NCI-H128 (cell line): ENCODE data around the gene ZMYND11.
"Not testable (repeated sequence)": the region's sequence is repeated elsewhere in the genome, so short reads cannot be mapped to it uniquely, and the experiment has no call there.

ENCODE experiments used
- DNase-seq: peaks from one replicate; lab custom pipeline; 2025; ENCODE audit not compliant: unreplicated experiment; lab: John Stamatoyannopoulos, UW

Gene ZMYND11

GRCh38 chr10:241966-242643, 106.8 kb downstream of the ZMYND11 start:
- DNase-seq: no peak

DNA sequence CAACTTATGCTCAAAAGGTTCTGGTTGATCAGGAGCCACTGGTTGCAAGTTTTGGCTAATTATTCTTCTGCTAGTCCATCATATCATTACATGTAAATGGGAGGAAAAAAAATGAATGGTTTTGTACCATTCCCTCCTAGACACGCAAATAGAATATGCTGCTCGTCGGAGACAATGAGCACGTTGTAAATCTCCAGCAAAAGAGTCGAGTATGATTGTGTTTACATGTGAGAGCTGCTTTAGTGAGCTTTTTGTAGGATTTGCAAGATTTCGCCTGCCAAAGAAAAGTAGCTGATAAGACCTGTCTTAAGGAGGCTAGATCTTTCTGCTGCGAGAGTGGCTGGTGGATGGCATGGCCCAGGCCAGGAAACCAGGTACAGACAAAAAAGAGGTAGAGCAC, 109.0 kb downstream of the ZMYND11 start:
- no peak for DNase-seq

- no peak for DNase-seq
Measured at GRCh38 chr10:246431-246830, 111.2 kb downstream of the ZMYND11 start.

GRCh38 chr10:247480-247879, 112.2 kb downstream of the ZMYND11 start:
- DNase-seq: no peak

DNA sequence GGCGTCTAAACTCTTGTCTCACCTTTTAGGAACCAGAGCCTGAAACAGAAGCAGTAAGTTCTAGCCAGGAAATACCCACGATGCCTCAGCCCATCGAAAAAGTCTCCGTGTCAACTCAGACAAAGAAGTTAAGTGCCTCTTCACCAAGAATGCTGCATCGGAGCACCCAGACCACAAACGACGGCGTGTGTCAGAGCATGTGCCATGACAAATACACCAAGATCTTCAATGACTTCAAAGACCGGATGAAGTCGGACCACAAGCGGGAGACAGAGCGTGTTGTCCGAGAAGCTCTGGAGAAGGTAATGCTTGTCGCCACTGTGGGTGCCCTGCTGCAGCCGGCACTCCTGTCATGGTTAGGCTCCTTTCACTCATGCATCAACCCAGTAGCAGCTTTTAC, 113.1 kb downstream of the ZMYND11 start:
- no peak for DNase-seq

GRCh38 chr10:251982-252582, 116.8 kb downstream of the ZMYND11 start:
- no peak for DNase-seq

GRCh38 chr10:260819-261429, 125.7 kb downstream of the ZMYND11 start:
- DNase-seq: no peak

DNA sequence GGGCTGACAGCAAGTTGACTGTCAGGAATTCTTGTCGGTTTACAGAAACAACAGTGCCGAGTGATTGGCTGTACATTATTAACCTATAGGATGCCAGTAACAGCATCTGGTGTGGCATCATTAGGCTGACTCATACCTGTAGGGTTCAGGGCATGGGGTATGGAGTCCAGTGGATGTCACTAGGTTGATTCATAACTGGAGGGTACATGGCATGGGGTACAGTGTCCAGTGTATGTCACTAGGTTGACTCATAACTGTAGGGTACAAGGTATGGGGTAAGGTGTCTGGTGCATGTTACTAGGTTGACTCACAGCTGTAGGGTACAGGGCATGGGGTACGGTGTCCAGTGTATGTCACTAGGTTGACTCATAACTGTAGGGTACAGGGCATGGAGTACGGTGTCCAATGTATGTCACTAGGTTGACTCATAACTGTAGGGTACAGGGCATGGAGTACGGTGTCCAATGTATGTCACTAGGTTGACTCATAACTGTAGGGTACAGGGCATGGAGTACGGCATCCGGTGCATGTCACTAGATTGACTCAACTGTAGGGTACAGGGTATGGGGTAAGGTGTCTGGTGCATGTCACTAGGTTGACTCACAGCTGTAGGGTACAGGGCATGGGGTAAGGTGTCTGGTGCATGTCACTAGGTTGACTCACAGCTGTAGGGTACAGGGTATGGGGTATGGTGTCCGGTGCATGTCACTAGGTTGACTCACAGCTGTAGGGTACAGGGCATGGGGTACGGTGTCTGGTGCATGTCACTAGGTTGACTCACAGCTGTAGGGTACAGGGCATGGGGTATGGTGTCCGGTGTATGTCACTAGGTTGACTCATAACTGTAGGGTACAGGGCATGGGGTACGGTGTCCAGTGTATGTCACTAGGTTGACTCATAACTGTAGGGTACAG, 129.2 kb downstream of the ZMYND11 start:
- DNase-seq: not testable (repeated sequence)

- DNase-seq: not testable (repeated sequence)
Measured at GRCh38 chr10:265074-265440, 129.8 kb downstream of the ZMYND11 start.

GRCh38 chr10:265816-266588, 130.7 kb downstream of the ZMYND11 start:
- not testable (repeated sequence) for DNase-seq

GRCh38 chr10:266974-267425, 131.7 kb downstream of the ZMYND11 start:
- peak; percentile 4 for DNase-seq

DNA sequence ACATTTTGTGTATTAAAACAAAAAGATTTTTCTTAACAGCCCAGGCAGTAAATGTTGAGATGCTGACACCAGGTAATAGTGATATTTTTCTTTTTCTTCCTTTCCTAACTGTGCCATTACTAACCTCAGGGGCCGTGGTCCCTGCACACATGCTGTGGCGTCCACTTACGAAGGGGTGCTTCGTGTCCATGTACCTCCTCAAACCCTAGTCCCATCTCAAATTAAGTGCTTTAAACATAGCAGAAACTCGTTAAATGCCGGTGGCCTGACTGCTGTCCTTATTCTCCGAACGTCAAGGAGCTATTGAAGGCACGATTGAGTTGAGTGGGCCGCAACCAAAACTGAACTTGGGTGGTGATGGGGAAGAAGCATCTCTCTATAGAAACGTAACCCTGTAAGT, 132.4 kb downstream of the ZMYND11 start:
- no peak for DNase-seq

DNA sequence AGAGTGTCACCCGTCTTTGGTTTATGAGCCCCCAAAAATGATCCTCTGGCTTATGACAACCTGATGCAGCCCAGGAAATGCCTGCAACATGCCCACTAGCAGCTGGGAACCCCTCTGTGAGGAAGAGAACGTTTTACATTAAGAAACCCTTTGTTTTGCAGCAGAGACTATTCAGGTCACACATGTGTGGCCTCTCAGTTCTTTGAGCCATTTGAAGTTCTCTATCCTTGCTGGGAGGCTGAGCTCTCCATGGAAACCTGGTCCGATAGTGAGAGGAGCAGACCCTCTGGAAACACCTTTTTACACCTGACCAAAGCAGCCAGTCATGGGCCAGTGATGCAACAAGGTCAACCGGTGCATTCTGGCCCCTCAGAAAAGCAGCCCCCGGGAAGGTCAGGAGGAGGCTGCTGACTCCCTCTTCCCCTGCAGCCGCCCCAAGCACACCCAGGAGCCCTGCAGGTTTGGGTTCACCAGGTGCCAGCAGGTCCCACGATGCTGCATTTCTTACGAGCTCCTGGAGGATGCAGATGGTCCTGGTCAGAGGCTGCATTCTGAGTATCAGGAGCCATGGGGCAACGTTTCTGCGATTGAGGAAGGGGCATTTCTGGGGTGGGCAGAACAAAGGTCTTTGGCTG, 134.3 kb downstream of the ZMYND11 start:
- no peak for DNase-seq

GRCh38 chr10:271201-271600, 135.9 kb downstream of the ZMYND11 start:
- DNase-seq: no peak

DNA sequence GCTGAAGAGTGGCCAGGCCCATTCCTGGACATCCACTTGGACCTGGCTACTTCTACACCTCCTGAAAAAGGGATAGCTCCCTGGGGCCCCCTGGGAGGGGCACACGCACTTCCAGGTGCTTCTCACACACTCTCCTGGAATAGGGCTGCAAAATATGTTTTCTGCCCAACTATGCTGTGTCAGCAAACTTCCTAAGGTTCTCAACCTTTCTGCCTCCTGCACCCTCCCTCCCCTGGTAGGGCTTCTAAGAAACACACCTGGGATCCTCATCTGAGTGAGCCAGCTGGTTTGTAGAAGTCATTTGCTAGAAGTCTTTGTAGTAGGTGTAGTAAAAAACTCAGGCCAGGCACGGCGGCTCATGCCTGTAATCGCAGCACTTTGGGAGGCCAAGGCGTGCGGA, 136.5 kb downstream of the ZMYND11 start:
- no peak for DNase-seq

DNA sequence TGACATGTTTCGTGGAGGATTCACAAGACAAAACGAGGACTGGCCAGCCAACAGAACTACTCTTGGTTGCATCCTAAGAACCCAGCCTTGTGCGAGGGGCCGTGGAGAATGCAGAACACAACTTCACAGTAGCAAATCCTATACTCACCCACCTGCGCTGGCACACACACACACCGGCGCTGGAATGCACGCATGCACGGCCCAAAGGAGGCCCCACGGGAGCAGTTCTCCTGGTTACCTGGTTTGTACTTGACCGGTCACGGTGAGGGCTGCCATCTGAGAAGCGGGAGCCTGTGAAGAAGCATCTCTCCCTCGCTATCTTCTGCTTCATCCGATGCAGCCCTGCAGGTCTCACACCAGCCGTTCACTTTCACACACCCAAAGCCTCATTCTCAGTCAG, 137.8 kb downstream of the ZMYND11 start:
- DNase-seq: no peak

- DNase-seq: no peak
Measured at GRCh38 chr10:274866-275265, 139.6 kb downstream of the ZMYND11 start.

DNA sequence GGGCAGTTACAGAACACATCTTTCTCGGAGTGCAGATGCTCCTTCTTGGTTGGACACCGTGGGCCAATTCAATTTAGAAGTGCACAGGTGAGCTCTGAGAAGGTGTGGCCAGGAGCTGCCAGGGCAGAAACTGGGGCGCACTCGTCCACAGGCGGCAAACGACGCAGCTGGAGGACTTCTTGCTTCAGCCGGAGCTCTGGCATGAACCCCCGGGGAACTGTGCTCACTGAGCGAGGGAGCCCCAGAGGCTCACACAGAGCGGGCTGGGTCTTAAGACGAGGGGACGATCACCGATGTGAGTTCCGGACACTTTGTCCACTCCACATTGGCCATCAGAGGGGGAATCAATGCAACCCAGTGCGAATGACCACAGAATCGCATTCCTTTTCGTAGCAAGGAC, 140.4 kb downstream of the ZMYND11 start:
- no peak for DNase-seq

GRCh38 chr10:277963-278362, 142.7 kb downstream of the ZMYND11 start:
- no peak for DNase-seq

GRCh38 chr10:278707-279106, 143.5 kb downstream of the ZMYND11 start:
- DNase-seq: no peak
